Measurements from ENCODE around the gene GNAL.

Gene GNAL

DNA sequence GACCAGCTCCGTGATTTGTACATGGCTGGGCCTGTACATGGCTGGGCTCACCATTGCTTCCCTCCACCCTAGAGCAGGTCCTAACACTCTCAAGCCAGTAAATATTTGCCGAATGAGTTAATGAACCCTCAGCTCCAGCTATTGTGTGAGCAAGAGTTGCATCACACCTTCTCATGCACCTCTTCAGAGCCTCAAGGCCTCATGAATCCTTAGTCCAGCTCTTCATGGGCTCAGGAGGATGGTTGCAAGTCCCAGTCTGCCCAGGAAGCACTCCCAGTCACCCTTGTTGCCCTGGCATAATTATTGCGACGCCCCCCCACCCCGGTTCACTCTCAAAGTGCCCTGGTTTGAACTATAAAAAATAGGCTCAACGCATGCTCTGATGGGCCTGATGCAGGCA, 30.1 kb upstream of the GNAL start:
- no peak for DNase-seq
- Histone ChIP-seq H3K36me3 (no peaks in the 10 kb centered on the region), H3K27ac (no peak overlapping the region), H3K4me3 (no peak overlapping the region), H3K9me3 (no peaks in the 10 kb centered on the region), H3K27me3 (peaks cover 0 to 8% of the 10 kb centered on the region in 2 donors), H3K4me1 (peaks cover 0 to 7% (median 2%) of the 10 kb centered on the region in 4 donors)
- intact Hi-C loops (cut with DNase I; ENCODE audit: low total_unique reads): no loop called here
- TF ChIP-seq, protein P1, sequence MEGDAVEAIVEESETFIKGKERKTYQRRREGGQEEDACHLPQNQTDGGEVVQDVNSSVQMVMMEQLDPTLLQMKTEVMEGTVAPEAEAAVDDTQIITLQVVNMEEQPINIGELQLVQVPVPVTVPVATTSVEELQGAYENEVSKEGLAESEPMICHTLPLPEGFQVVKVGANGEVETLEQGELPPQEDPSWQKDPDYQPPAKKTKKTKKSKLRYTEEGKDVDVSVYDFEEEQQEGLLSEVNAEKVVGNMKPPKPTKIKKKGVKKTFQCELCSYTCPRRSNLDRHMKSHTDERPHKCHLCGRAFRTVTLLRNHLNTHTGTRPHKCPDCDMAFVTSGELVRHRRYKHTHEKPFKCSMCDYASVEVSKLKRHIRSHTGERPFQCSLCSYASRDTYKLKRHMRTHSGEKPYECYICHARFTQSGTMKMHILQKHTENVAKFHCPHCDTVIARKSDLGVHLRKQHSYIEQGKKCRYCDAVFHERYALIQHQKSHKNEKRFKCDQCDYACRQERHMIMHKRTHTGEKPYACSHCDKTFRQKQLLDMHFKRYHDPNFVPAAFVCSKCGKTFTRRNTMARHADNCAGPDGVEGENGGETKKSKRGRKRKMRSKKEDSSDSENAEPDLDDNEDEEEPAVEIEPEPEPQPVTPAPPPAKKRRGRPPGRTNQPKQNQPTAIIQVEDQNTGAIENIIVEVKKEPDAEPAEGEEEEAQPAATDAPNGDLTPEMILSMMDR (IDR thresholded peaks at IDR 0.05): no peak

DNA sequence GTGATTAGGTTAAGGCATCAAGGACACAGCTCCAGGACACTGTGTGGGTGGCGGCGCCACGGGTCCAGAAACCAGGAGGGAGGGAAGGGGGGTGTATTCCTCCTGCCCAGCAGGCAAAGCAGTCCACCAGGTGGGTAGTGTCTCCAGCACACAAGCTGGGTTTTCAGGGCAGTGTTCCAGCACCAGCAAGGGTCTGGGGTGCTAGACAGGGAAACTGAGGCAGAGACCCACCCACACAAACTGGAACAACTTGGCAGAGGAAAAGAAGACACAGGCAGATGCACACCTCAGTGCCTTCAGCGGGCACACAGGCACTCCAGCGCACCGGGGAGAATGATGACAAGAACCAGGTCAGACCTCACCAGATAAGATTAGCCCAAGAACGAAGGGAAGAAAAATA, 28.4 kb upstream of the GNAL start:
- DNase-seq: no peak
- Histone ChIP-seq H3K27ac (no peak overlapping the region), H3K4me1 (no peaks in the 10 kb centered on the region), H3K36me3 (no peaks in the 10 kb centered on the region), H3K4me3 (no peak overlapping the region), H3K9me3 (no peaks in the 10 kb centered on the region), H3K27me3 (peaks cover 0 to 8% of the 10 kb centered on the region in 2 donors)
- TF ChIP-seq, protein P1 (IDR thresholded peaks at IDR 0.05): no peak
- intact Hi-C loops (cut with DNase I; ENCODE audit: low total_unique reads): no loop called here

DNA sequence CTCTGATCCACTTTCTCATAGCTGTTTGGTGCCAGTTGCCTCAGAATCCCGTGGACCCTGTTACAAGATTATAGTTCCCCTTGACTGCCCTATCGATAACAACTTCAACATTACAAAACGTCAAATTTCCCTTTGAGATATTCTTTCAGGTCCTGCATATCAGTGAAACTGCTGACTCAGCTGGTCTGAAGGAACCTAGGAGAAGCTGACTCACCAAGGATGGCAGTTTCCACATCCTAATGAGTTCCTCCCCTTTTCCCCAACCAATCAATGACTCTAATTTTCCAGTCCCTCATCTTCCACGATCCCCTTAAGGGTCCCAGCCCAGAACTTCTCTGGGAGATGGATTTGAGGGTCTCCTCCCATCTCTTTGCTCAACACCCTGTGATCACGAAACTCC, 27.6 kb upstream of the GNAL start:
- Histone ChIP-seq H3K36me3 (no peaks in the 10 kb centered on the region), H3K4me1 (no peaks in the 10 kb centered on the region), H3K9me3 (no peaks in the 10 kb centered on the region), H3K27ac (no peak overlapping the region), H3K27me3 (peaks cover 0 to 8% of the 10 kb centered on the region in 2 donors), H3K4me3 (no peak overlapping the region)
- TF ChIP-seq, protein P1 (IDR thresholded peaks at IDR 0.05): no peak
- no peak for DNase-seq
- intact Hi-C loops (cut with DNase I; ENCODE audit: low total_unique reads): no loop called here

DNA sequence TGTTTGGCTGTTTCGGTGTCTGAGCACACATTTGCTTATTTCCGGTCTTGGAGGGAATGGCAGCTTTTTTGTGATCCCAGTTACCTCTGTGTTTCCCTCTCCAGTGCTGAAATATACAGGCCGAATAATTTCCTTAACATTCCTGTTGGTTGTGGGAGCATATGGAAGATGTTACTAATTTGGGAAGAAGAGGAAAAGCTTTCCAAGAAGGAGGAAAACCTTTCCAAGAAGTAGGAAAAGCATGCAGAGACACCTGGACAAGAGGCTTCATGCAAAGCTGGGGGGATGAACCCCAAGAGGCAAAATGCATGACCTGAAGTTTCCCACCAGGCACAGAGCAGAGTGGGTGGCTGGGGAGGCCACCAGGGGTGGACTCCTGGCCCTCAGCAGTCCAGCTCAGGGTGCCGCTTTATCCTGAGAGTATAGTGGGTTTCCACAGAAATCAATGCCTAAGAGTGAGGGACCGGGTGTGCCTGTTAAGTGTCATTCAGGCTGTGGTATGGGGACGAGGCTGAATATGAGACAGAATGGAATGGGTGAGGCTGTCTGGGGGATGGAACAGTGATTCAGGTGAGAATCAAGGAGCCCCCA, 25.5 kb upstream of the GNAL start:
- Histone ChIP-seq H3K4me3 (no peak overlapping the region), H3K27me3 (peaks cover 0 to 5% of the 10 kb centered on the region in 2 donors), H3K4me1 (no peaks in the 10 kb centered on the region), H3K27ac (no peak overlapping the region), H3K36me3 (no peaks in the 10 kb centered on the region), H3K9me3 (no peaks in the 10 kb centered on the region)
- intact Hi-C loops (cut with DNase I; ENCODE audit: low total_unique reads): no loop called here
- TF ChIP-seq, protein P1 (IDR thresholded peaks at IDR 0.05): no peak
- DNase-seq: no peak

DNA sequence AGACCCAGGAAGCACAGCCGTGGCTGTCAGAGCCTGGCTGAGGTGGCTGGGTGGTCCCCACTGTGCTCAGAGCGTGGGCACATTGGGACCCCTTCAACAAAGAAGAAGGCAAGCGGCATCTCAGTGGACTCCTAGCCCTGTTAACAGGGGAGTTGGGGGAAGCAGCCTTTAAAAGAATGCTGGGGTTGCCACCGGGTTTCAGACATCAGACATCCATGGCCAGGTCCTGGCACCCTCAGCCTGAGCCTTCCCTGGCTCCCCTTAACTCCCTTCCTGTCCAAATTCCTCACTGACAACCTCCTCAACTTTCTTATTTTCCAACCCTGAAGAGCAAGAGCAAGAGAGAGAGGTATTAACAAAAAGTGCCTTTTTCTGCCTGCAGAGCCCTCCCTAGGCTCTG, 24.8 kb upstream of the GNAL start:
- H3K9me3 ChIP-seq: no peaks in the 10 kb centered on the region
- intact Hi-C loops (cut with DNase I; ENCODE audit: low total_unique reads): no loop called here
- DNase-seq: no peak
- no peak overlapping the region for H3K27ac ChIP-seq
- TF ChIP-seq, protein P1 (IDR thresholded peaks at IDR 0.05): no peak
- peaks cover 0 to 5% of the 10 kb centered on the region in 2 donors for H3K27me3 ChIP-seq
- no peaks in the 10 kb centered on the region for H3K36me3 ChIP-seq
- H3K4me3 ChIP-seq: no peak overlapping the region
- peaks cover 0 to 6% (median under 1%) of the 10 kb centered on the region in 4 donors for H3K4me1 ChIP-seq

DNA sequence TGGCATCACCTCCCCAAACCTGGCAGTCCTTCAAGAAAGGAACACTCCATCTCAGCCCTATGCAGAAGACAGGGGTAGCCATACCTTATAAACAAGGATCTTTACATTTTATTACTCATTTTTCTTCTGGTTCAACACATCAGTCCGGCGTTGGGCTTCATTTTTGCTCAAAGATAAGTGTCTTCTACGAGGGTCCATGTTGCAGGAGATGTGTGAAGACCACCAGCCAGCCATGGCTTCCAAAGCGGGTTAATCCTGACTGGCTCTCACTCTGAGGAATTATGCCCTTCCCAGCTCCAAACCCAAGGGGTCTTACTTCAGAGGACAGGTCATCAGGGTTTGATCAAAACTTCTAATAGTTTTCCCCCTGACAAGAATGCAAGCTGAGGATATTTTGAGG, 23.9 kb upstream of the GNAL start:
- Histone ChIP-seq H3K4me3 (no peak overlapping the region), H3K27ac (no peak overlapping the region), H3K4me1 (peaks cover 0 to 12% (median 4%) of the 10 kb centered on the region in 4 donors), H3K27me3 (peaks cover 0 to 5% of the 10 kb centered on the region in 2 donors), H3K36me3 (no peaks in the 10 kb centered on the region), H3K9me3 (no peaks in the 10 kb centered on the region)
- intact Hi-C loops (cut with DNase I; ENCODE audit: low total_unique reads): no loop called here
- DNase-seq: no peak
- TF ChIP-seq, protein P1 (IDR thresholded peaks at IDR 0.05): no peak
